Heart left ventricle (tissue), 16 donors: ENCODE measurements around the gene HDGFL3. TPM values are rescaled to one million over a fixed set of nuclear protein-coding genes. Genes with fewer than 3 reads are reported as not detected.

Source experiments
- ATAC-seq, 4 donors: fragments of 200-7000 bp; cut with Tn5 transposase; one replicate each; pipeline ENCODE4 v1.9.1; 2020 to 2022; ENCODE audit warnings: moderate library complexity in 4 of 4, mild to moderate bottlenecking in 3 of 4, moderate number of reproducible peaks in 1 of 4
- DNase-seq, 5 donors: peaks; one replicate each; pipeline ENCODE4 v3.0.0-alpha.2; 2020
- H3K27ac ChIP-seq, 12 donors: fragments of 200-600 bp; sonication (generic) in 4 of 12; one replicate each; pipeline versions ENCODE4 v1.5.0 to v1.8.0; 2016 to 2022; ENCODE audit warnings: mild to moderate bottlenecking in 2 of 12
- H3K27me3 ChIP-seq, 9 donors: fragments of 200-600 bp; sonication (generic) in 2 of 9; one replicate each; pipeline versions ENCODE4 v1.5.1 to v1.8.0; 2016 to 2022; ENCODE audit warnings: mild to moderate bottlenecking in 3 of 9
- H3K36me3 ChIP-seq, 9 donors: fragments of 200-600 bp; sonication (generic) in 2 of 9; one replicate each; pipeline versions ENCODE4 v1.5.0 to v1.8.0; 2018 to 2022; ENCODE audit warnings: mild to moderate bottlenecking in 2 of 9
- H3K4me1 ChIP-seq, 12 donors: fragments of 200-600 bp; sonication (generic) in 4 of 12; one replicate each; pipeline versions ENCODE4 v1.5.0 to v1.8.0; 2016 to 2022; ENCODE audit warnings: mild to moderate bottlenecking in 3 of 12
- H3K4me3 ChIP-seq, 12 donors: fragments of 200-600 bp; sonication (generic) in 4 of 12; one replicate each; pipeline versions ENCODE4 v1.5.0 to v1.8.0; 2017 to 2022; ENCODE audit warnings: mild to moderate bottlenecking in 9 of 12, moderate library complexity in 4 of 12
- H3K9me3 ChIP-seq, 12 donors: fragments of 200-600 bp; sonication (generic) in 4 of 12; one replicate each; pipeline versions ENCODE4 v1.5.0 to v1.8.0; 2016 to 2022; ENCODE audit warnings: mild to moderate bottlenecking in 1 of 12
- CTCF ChIP-seq, 12 donors: fragments of 200-600 bp; sonication (generic) in 4 of 12; IDR thresholded peaks; one replicate each; pipeline versions ENCODE4 v1.5.0 to v1.8.0; 2018 to 2022; ENCODE audit warnings: antibody characterized with exemption in 12 of 12, mild to moderate bottlenecking in 5 of 12
- POLR2A ChIP-seq, 2 donors: fragments of 450-650 bp; IDR thresholded peaks; one replicate each; pipeline ENCODE4 v1.6.1; 2017; ENCODE audit warnings: antibody characterized with exemption in 2 of 2, mild to moderate bottlenecking in 2 of 2, moderate library complexity in 2 of 2
- WGBS, 4 donors: extraction: QIAGEN DNeasy Blood & Tissue Kit in 2 of 4; methylation state at CpG; one replicate each; pipeline versions ENCODE4 v1.1.5 to v1.1.7; 2013 to 2018; 5-methylcytosine and 5-hydroxymethylcytosine counted together
- intact Hi-C, 10 donors: fragments of 100-400 bp; cut with DNase I; formaldehyde crosslinking; loops; one replicate each; pipeline versions ENCODE4 v1.11.1 to v1.14.2; 2022
- polyA plus RNA-seq, 2 donors: library from polyadenylated mRNA; stranded (reverse); fragments of 200-250 nt; gene quantifications; one replicate each; pipeline ENCODE4 v1.2.3, GENCODE V29; 2013
- total RNA-seq, 9 donors: library from RNA; depleted of rRNA in 2 of 9; stranded (reverse); fragments of >200 nt in 2 of 9; fragmentation: NEBNext Ultra II Directional in 3 of 9; extraction: Animal tissue kit (Norgen Biotek cat#: 25700) in 3 of 9; gene quantifications; one replicate each; pipeline versions ENCODE4 v1.1.0 to v1.2.4, GENCODE V29; 2016 to 2023
- donor health status: ischemic (EF 13 %, LVEDD 7.1; RV severe dilation, severe dysfunction).
- donor health status: healthy with polysubstance abuse.
- donor health status: DM: no; HTN: yes; CAD: no.
- donor health status: DM: no; HTN: no; CAD: no.
- donor health status: ischemic (EF 25% LVEDD 6.9; RV normal size, moderate dysfunction).
- donor health status: ischemic (EF 25% LVEDD 5.7; RV mildly dilated, moderate dysfunction).
- donor health status: healthy.
- donor health status: DM: yes; HTN: yes; CAD: no.
- donor health status: ischemic (EF 35%, LVEDD 5.7; RV mildly dilated, moderate dysfunction).
- donor health status: nonischemic (EF 11% LVEDD 7.7; RV severe dilation, severe dysfunction).
- donor health status: DM: yes; HTN: yes; CAD: no.
- donor health status: PGD.
- donor health status: ischemic (EF 29% LVEDD 5.4; RV normal size, mild dysfunction).
- donor health status: nonischemic (EF 23%, LVEDD 6.1; RV moderate dilation, normal function).

Gene HDGFL3
- total and polyA plus RNA-seq, 11 donors = 9.6 to 50.7 (median 33.9) TPM

- DNase-seq (no peak), ATAC-seq (no peak)
- Histone ChIP-seq H3K4me1 (peaks cover 0 to 55% (median 36%) of the 10 kb centered on the region in 12 donors), H3K27me3 (peaks cover 0 to 3% (median 0%) of the 10 kb centered on the region in 9 donors), H3K9me3 (no peaks in the 10 kb centered on the region), H3K4me3 (peak overlapping the region in 1 of 12 donors; percentile 4), H3K36me3 (no peaks in the 10 kb centered on the region), H3K27ac (no peak overlapping the region)
- TF ChIP-seq POLR2A (IDR thresholded peaks at IDR 0.05) (no peak), CTCF (IDR thresholded peaks at IDR 0.05) (no peak)
- WGBS, 4 donors = 45 to 61% (median 53%) methylated on average over 3 of the region's 3 CpGs
- intact Hi-C loops = loop anchor here (5.0 to 10.0 kb wide), 8 partner anchors 50 to 662 kb away; partner anchors contain the start of genes C15orf40 (in 9 of the 10), BTBD1 (in 4 of the 10), TM6SF1 (in 2 of the 10) and RPS17 (in 1 of the 10)
Observed at GRCh38 chr15:83204697-83205096, 2.9 kb downstream of the HDGFL3 start.

- Histone ChIP-seq H3K4me1 (peaks cover 0 to 65% (median 36%) of the 10 kb centered on the region in 12 donors), H3K9me3 (no peaks in the 10 kb centered on the region), H3K36me3 (no peaks in the 10 kb centered on the region), H3K4me3 (no peak overlapping the region), H3K27ac (no peak overlapping the region), H3K27me3 (peaks cover 0 to 3% (median 0%) of the 10 kb centered on the region in 9 donors)
- 90 to 94% (median 90%) methylated on average over 4 of the region's 4 CpGs for WGBS, 4 donors
- DNase-seq (no peak), ATAC-seq (no peak)
- intact Hi-C loops = loop anchor here in 4 of 10 donors (10.0 kb wide), 4 partner anchors 49 to 189 kb away; partner anchors contain the start of genes C15orf40 (in 2 of the 4), BTBD1 (in 1 of the 4) and TM6SF1 (in 1 of the 4)
- no peak for TF ChIP-seq POLR2A (IDR thresholded peaks at IDR 0.05)
- TF ChIP-seq CTCF (IDR thresholded peaks at IDR 0.05) = no peak
Observed at GRCh38 chr15:83203543-83203942, 4.1 kb downstream of the HDGFL3 start.

GRCh38 chr15:83200589-83200988 lies 7.0 kb downstream of the HDGFL3 start:
- Histone ChIP-seq H3K36me3 (no peaks in the 10 kb centered on the region), H3K27ac (no peak overlapping the region), H3K4me1 (peaks cover 0 to 69% (median 32%) of the 10 kb centered on the region in 12 donors), H3K27me3 (no peaks in the 10 kb centered on the region), H3K9me3 (no peaks in the 10 kb centered on the region), H3K4me3 (no peak overlapping the region)
- TF ChIP-seq POLR2A (IDR thresholded peaks at IDR 0.05) (no peak), CTCF (IDR thresholded peaks at IDR 0.05) (no peak)
- no peak for DNase-seq
- intact Hi-C loops = loop anchor here in 4 of 10 donors (10.0 kb wide), 4 partner anchors 46 to 186 kb away; partner anchors contain the start of genes C15orf40 (in 2 of the 4), BTBD1 (in 1 of the 4) and TM6SF1 (in 1 of the 4)
- no peak for ATAC-seq

- WGBS, 4 donors = 95 to 97% (median 96%) methylated on average over 7 of the region's 7 CpGs
- H3K4me1 ChIP-seq = peaks cover 0 to 65% (median 28%) of the 10 kb centered on the region in 12 donors
- no peak for ATAC-seq
- H3K27ac ChIP-seq = no peak overlapping the region
- intact Hi-C loops = loop anchor here in 4 of 10 donors (10.0 kb wide), 4 partner anchors 45 to 185 kb away; partner anchors contain the start of genes C15orf40 (in 2 of the 4), BTBD1 (in 1 of the 4) and TM6SF1 (in 1 of the 4)
- TF ChIP-seq CTCF (IDR thresholded peaks at IDR 0.05) (no peak), POLR2A (IDR thresholded peaks at IDR 0.05) (no peak)
- no peak for DNase-seq
- H3K9me3 ChIP-seq = no peaks in the 10 kb centered on the region
- no peak overlapping the region for H3K4me3 ChIP-seq
- no peaks in the 10 kb centered on the region for H3K36me3 ChIP-seq
- H3K27me3 ChIP-seq = no peaks in the 10 kb centered on the region
Observed at GRCh38 chr15:83200162-83200561, 7.5 kb downstream of the HDGFL3 start.
